H1 (cell line): Measurements from ENCODE around the gene ARHGEF10L. TPM values are rescaled to one million over a fixed set of nuclear protein-coding genes. Genes with fewer than 3 reads are reported as not detected.

Source experiments
- CTCF ChIA-PET: fragments of 300-600 bp; sonication (Branson Sonifier 250); formaldehyde crosslinking; loops from one replicate; lab custom pipeline; 2021; ENCODE audit not compliant: partially characterized antibody; lab: Charles Lee
- POLR2A ChIA-PET: fragments of 300-600 bp; sonication (Branson Sonifier 250); formaldehyde crosslinking; loops from one replicate; lab custom pipeline; 2021; ENCODE audit warnings: inconsistent platforms; ENCODE audit not compliant: partially characterized antibody; lab: Charles Lee
- DNase-seq, 2 experiments: peaks; one replicate each; pipeline versions ENCODE4 v3.0.0 to v3.0.0-alpha.2; 2010 to 2022; ENCODE audit warnings: low spot score in 2 of 2, low read depth in 1 of 2, mixed read lengths in 1 of 2
- FAIRE-seq: peaks from 2 replicates; lab custom pipeline; 2011; peaks lifted over from hg19 to GRCh38; lab: Jason Lieb, UNC
- H2AFZ ChIP-seq: 2 replicates; pipeline ENCODE4 v1.8.1; 2012; ENCODE audit warnings: low read length, inconsistent platforms
- H2AK5ac ChIP-seq: 2 replicates; pipeline ENCODE4 v1.6.1; 2013; ENCODE audit warnings: low read depth, low read length
- H2BK120ac ChIP-seq: replicated peaks from 2 replicates; pipeline ENCODE3; 2013; ENCODE audit warnings: low read depth, low read length, inconsistent platforms
- H2BK12ac ChIP-seq: 2 replicates; pipeline ENCODE4 v1.6.1; 2013; ENCODE audit warnings: low read depth, low read length
- H2BK15ac ChIP-seq: 2 replicates; pipeline ENCODE4 v1.6.1; 2013; ENCODE audit warnings: low read length
- H2BK20ac ChIP-seq: 2 replicates; pipeline ENCODE4 v1.6.1; 2013; ENCODE audit warnings: low read length
- H2BK5ac ChIP-seq: 2 replicates; pipeline ENCODE4 v1.6.1; 2013; ENCODE audit warnings: low read depth, low read length
- H3K14ac ChIP-seq: 2 replicates; pipeline ENCODE4 v1.6.1; 2013; ENCODE audit warnings: inconsistent platforms; ENCODE audit not compliant: insufficient read length
- H3K18ac ChIP-seq: 2 replicates; pipeline ENCODE4 v1.6.1; 2013; ENCODE audit warnings: low read length; ENCODE audit errors: extremely low read depth
- H3K23ac ChIP-seq: 2 replicates; pipeline ENCODE4 v1.6.1; 2013; ENCODE audit warnings: inconsistent platforms; ENCODE audit not compliant: insufficient read length
- H3K23me2 ChIP-seq: 2 replicates; pipeline ENCODE4 v1.6.1; 2013; ENCODE audit warnings: low read depth, low read length
- H3K27ac ChIP-seq: 2 replicates; pipeline ENCODE4 v1.6.1; 2011; ENCODE audit warnings: low read depth, low read length, inconsistent platforms
- H3K27me3 ChIP-seq, 4 experiments: replicated peaks in 1 of 4; 1 replicate in 1 of 4; 2 replicates in 3 of 4; pipeline versions ENCODE4 v1.6.1 to v1.8.1; 2011 to 2013; ENCODE audit warnings: low read length in 3 of 4, mild to moderate bottlenecking in 3 of 4, inconsistent platforms in 2 of 4, mixed read lengths in 2 of 4, moderate library complexity in 1 of 4; ENCODE audit not compliant: control insufficient read depth in 3 of 4, insufficient read depth in 3 of 4; ENCODE audit errors: extremely low read depth in 1 of 4
- H3K36me3 ChIP-seq, 4 experiments: 2 replicates each; pipeline versions ENCODE4 v1.6.1 to v1.8.1; 2011 to 2013; ENCODE audit warnings: mild to moderate bottlenecking in 4 of 4, low read length in 3 of 4, moderate library complexity in 2 of 4, control low read depth in 1 of 4, inconsistent platforms in 1 of 4; ENCODE audit not compliant: insufficient read depth in 4 of 4, control insufficient read depth in 2 of 4
- H3K4ac ChIP-seq: replicated peaks from 2 replicates; pipeline ENCODE3; 2013; ENCODE audit warnings: low read length, low read depth, mixed read lengths, inconsistent platforms; ENCODE audit not compliant: insufficient read length
- H3K4me1 ChIP-seq, 4 experiments: replicated peaks in 1 of 4; 1 replicate in 1 of 4; 2 replicates in 3 of 4; pipeline versions ENCODE4 v1.6.1 to v1.8.1; 2011 to 2013; ENCODE audit warnings: low read length in 3 of 4, inconsistent platforms in 2 of 4, mixed read lengths in 1 of 4; ENCODE audit not compliant: insufficient read depth in 4 of 4, control insufficient read depth in 3 of 4
- H3K4me2 ChIP-seq, 2 experiments: 2 replicates each; pipeline versions ENCODE4 v1.6.1 to v1.8.1; 2011 to 2013; ENCODE audit warnings: low read depth in 2 of 2, low read length in 2 of 2, control low read depth in 1 of 2, inconsistent platforms in 1 of 2, mild to moderate bottlenecking in 1 of 2; ENCODE audit not compliant: insufficient read depth in 1 of 2
- H3K4me3 ChIP-seq, 4 experiments: fragments of 200-600, 300-600 bp in 1 of 4; sonication (generic), shearing (Covaris generic), sonication (Bioruptor Twin) in 1 of 4; 2 replicates each; pipeline versions ENCODE4 v1.5.1 to v1.8.1; 2011 to 2016; ENCODE audit warnings: low read length in 4 of 4, low read depth in 3 of 4, control low read depth in 2 of 4, inconsistent platforms in 2 of 4, mild to moderate bottlenecking in 2 of 4, mixed read lengths in 1 of 4, moderate library complexity in 1 of 4; ENCODE audit not compliant: insufficient read depth in 2 of 4; ENCODE audit errors: extremely low read depth in 1 of 4
- H3K56ac ChIP-seq: replicated peaks from 2 replicates; pipeline ENCODE3; 2013; ENCODE audit warnings: low read depth, mild to moderate bottlenecking, mixed read lengths, low read length, inconsistent platforms; ENCODE audit not compliant: insufficient read length
- H3K79me1 ChIP-seq: 2 replicates; pipeline ENCODE4 v1.6.1; 2013; ENCODE audit warnings: low read depth, low read length, control low read depth
- H3K79me2 ChIP-seq, 2 experiments: 2 replicates each; pipeline versions ENCODE4 v1.6.1 to v1.8.1; 2012 to 2013; ENCODE audit warnings: low read length in 2 of 2, mild to moderate bottlenecking in 2 of 2, inconsistent platforms in 1 of 2; ENCODE audit not compliant: insufficient read depth in 2 of 2, control insufficient read depth in 1 of 2
- H3K9ac ChIP-seq, 4 experiments: replicated peaks in 1 of 4; 1 replicate in 1 of 4; 2 replicates in 3 of 4; pipeline versions ENCODE4 v1.6.1 to v1.8.1; 2011 to 2013; ENCODE audit warnings: low read depth in 3 of 4, low read length in 3 of 4, control low read depth in 2 of 4, mild to moderate bottlenecking in 2 of 4, moderate library complexity in 2 of 4, inconsistent platforms in 1 of 4; ENCODE audit errors: extremely low read depth in 1 of 4
- H3K9me3 ChIP-seq, 2 experiments: 2 replicates each; pipeline versions ENCODE4 v1.6.1 to v1.8.1; 2012 to 2013; ENCODE audit warnings: mild to moderate bottlenecking in 2 of 2, moderate library complexity in 2 of 2, control low read depth in 1 of 2, inconsistent platforms in 1 of 2, low read depth in 1 of 2, low read length in 1 of 2, mixed read lengths in 1 of 2; ENCODE audit not compliant: insufficient read depth in 2 of 2
- H4K20me1 ChIP-seq, 2 experiments: replicated peaks in 1 of 2; 2 replicates each; pipeline versions ENCODE3 to v1.8.1; 2011 to 2013; ENCODE audit warnings: inconsistent platforms in 2 of 2, low read length in 2 of 2, mild to moderate bottlenecking in 1 of 2; ENCODE audit not compliant: insufficient read depth in 2 of 2, control insufficient read depth in 1 of 2
- H4K5ac ChIP-seq: 2 replicates; pipeline ENCODE4 v1.6.1; 2013; ENCODE audit warnings: low read length, low read depth, mixed read lengths, inconsistent platforms; ENCODE audit not compliant: insufficient read length
- H4K8ac ChIP-seq: 2 replicates; pipeline ENCODE4 v1.8.0; 2013; ENCODE audit warnings: mild to moderate bottlenecking, moderate library complexity, low read length, inconsistent platforms; ENCODE audit not compliant: insufficient read depth; ENCODE audit errors: extremely low read depth
- H4K91ac ChIP-seq: replicated peaks from 2 replicates; pipeline ENCODE3; 2013; ENCODE audit warnings: low read length, mixed read lengths, inconsistent platforms; ENCODE audit not compliant: insufficient read length
- HDAC6 ChIP-seq: IDR thresholded peaks from one replicate; pipeline ENCODE4 v1.7.1; 2012; ENCODE audit warnings: low read depth, mild to moderate bottlenecking, inconsistent platforms, low read length, moderate library complexity
- RAD21 ChIP-seq, 2 experiments: IDR thresholded peaks in 1 of 2; conservative IDR thresholded peaks in 1 of 2; 2 replicates each; pipeline ENCODE4 v1.6.1; 2011; ENCODE audit warnings: low read depth in 2 of 2, low read length in 2 of 2, improper control_type of control experiment in 1 of 2, inconsistent platforms in 1 of 2, mild to moderate bottlenecking in 1 of 2, moderate library complexity in 1 of 2
- SAP30 ChIP-seq: fragments of 300-600 bp; sonication (generic); IDR thresholded peaks from 2 replicates; pipeline ENCODE4 v1.7.1; 2012; ENCODE audit warnings: low read length, moderate library complexity, mild to moderate bottlenecking, inconsistent platforms; ENCODE audit not compliant: insufficient read depth, insufficient replicate concordance
- WGBS, 2 experiments: shearing (Covaris generic) in 1 of 2; methylation state at CpG; one replicate each; pipeline versions ENCODE4 v1.1.6 to v1.1.7; 2013 to 2015; ENCODE audit warnings: low lambda C conversion rate in 2 of 2, mixed read lengths in 2 of 2, inconsistent platforms in 1 of 2, low coverage in 1 of 2, missing lambda C conversion rate in 1 of 2; ENCODE audit not compliant: insufficient replicate concordance in 2 of 2, insufficient coverage in 1 of 2, insufficient read length in 1 of 2; ENCODE audit errors: extremely low coverage in 1 of 2, missing lambda C conversion rate in 1 of 2; 5-methylcytosine and 5-hydroxymethylcytosine counted together
- polyA plus RNA-seq, 7 experiments: library from polyadenylated mRNA; depleted of rRNA in 3 of 7; stranded (reverse) in 5 of 7; unstranded in 2 of 7; fragments of >200 nt in 5 of 7; fragments of 200-250 nt in 2 of 7; gene quantifications; 1 replicate in 5 of 7; 2 replicates in 1 of 7; 4 replicates in 1 of 7; pipeline versions ENCODE4 v1.2.1 to v1.2.3, GENCODE V29; 2011 to 2013; ENCODE audit warnings: missing spikeins in 2 of 7, mixed read lengths in 2 of 7
- total RNA-seq: library from RNA; stranded (reverse); fragmentation: NEBNext Ultra II Directional; extraction: Animal tissue kit (Norgen Biotek cat#: 25700); gene quantifications from 2 replicates; pipeline ENCODE4 v1.2.1, GENCODE V29; 2021

Gene ARHGEF10L
- total and polyA plus RNA-seq, 2 of the 8 experiments (the other 6 are each of a cell fraction or from before 2014, with no cell fraction given) = 33.6 to 39.6 TPM

GRCh38 chr1:17736625-17737024 is 197.1 kb downstream of the ARHGEF10L start:
- Histone ChIP-seq H2BK20ac (no peak overlapping the region), H3K4ac (no peak overlapping the region), H3K14ac (no peak overlapping the region), H3K23ac (no peak overlapping the region), H3K4me3 (no peak overlapping the region), H3K9ac (no peak overlapping the region), H3K4me2 (no peak overlapping the region), H4K91ac (no peak overlapping the region), H3K4me1 (peaks cover 0 to 7% (median 1%) of the 10 kb centered on the region in 4 experiments; a peak in 5 of 7 replicates), H3K36me3 (no peaks in the 10 kb centered on the region), H2BK120ac (no peak overlapping the region), H3K56ac (no peak overlapping the region), H2BK15ac (no peak overlapping the region), H2BK12ac (no peak overlapping the region), H3K18ac (no peak overlapping the region), H2AFZ (no peak overlapping the region), H3K79me1 (no peaks in the 10 kb centered on the region), H3K79me2 (no peaks in the 10 kb centered on the region), H3K23me2 (no peaks in the 10 kb centered on the region), H2BK5ac (no peak overlapping the region), H3K9me3 (no peaks in the 10 kb centered on the region), H3K27ac (no peak overlapping the region), H4K20me1 (no peaks in the 10 kb centered on the region), H4K5ac (no peak overlapping the region), H3K27me3 (no peaks in the 10 kb centered on the region), H2AK5ac (no peak overlapping the region), H4K8ac (no peak overlapping the region; the same call in 1 of the 2 replicates)
- TF ChIP-seq SAP30 (no peak), RAD21 (IDR thresholded peaks at IDR 0.05 in 1 of 2, conservative IDR thresholded peaks at IDR 0.05 in 1 of 2; ENCODE audit: low read depth in 2 of 2, low read length in 2 of 2) (no peak), HDAC6 (no peak)
- no peak for FAIRE-seq
- no peak for DNase-seq
- WGBS, 2 experiments = 75% methylated on average over 6 of the region's 6 CpGs; no CpG with 5 or more reads in 1 of the 2 experiments
- POLR2A ChIA-PET = interaction anchor here (0.6 kb wide), 1 partner anchor 195 kb away, joined by 3 read pairs; no protein-coding TSS in a partner anchor
- CTCF ChIA-PET = interaction anchor here (0.7 to 2.1 kb wide), 13 partner anchors 9 to 845 kb away, joined by 3 to 13 read pairs (median 3); no protein-coding TSS in a partner anchor
